ENCODE measurements around the gene FBP1. TPM values are rescaled to one million over a fixed set of nuclear protein-coding genes. Genes with fewer than 3 reads are reported as not detected.

Gene FBP1
- total and polyA plus RNA-seq, 2 donors (not counting 3 experiments of a cell fraction or from before 2014, with no cell fraction given) = 2.5 to 3.8 TPM

DNA sequence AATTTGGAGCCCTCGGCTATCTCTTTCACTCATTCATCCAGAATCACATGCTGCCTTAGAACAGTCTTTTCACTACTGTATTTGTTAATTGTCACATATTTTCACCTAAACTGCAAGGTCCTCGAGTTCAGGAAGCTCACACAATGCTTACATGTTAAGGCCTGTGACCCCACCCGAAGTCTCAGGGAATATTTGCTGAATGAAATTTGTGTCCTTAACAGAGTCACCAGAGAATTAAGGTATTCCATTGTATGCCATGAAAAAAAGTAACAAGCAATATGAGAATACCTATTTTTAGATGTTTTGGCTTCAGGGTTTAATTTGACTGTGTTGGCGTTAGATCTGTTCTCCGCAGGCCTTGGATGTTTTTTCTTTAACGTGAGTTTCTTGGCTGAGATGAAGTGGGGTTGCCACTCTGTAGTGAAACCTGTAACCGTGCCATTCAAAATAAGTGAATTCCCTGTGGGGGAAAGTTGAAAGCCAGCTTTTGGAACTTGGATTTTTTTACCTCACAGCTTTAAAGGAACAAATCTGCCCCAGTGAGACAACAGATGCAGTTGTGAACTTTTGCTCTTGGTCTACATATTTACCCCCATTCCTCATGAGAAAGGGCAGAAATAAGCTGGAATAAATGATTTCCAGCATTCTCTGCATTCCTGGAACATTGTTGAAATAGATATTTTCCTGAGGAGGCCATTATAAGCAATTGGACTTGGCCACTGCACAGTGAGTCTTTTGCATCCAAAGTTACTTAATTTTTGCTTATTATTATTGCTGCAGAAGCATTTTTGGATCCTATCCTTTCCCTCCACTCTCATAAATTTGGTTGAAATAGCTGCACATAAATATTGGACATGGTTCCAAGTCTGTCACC is 35.9 kb upstream of the FBP1 start:
- Histone ChIP-seq H3K79me2 (ENCODE audit: control insufficient read depth, insufficient read depth, low read length) (no peaks in the 10 kb centered on the region), H3K36me3 (ENCODE audit: control insufficient read depth in 2 of 2, extremely low read depth in 1 of 2, insufficient read depth in 2 of 2, low read length in 2 of 2) (no peaks in the 10 kb centered on the region), H3K9me3 (replicated peaks; ENCODE audit: control insufficient read depth, insufficient read depth, low read length) (no peaks in the 10 kb centered on the region), H3K9ac (replicated peaks; ENCODE audit: extremely low read depth, insufficient read depth, low read length) (no peak overlapping the region), H3K4me3 (replicated peaks in 1 of 3; ENCODE audit: insufficient read depth in 1 of 3, low read depth in 1 of 3, low read length in 3 of 3) (no peak overlapping the region), H3K27me3 (ENCODE audit: control insufficient read depth in 2 of 2, insufficient read depth in 2 of 2, low read length in 2 of 2) (peaks cover 3 to 4% of the 10 kb centered on the region in 2 experiments), H2AFZ (ENCODE audit: low read depth, low read length) (peak overlapping the region; percentile 38), H3K4me1 (ENCODE audit: control insufficient read depth, extremely low read depth, insufficient read depth, low read length) (peaks cover 3% of the 10 kb centered on the region), H3K9me1 (replicated peaks; ENCODE audit: control insufficient read depth, extremely low read depth, insufficient read depth, low read length) (no peaks in the 10 kb centered on the region), H3K27ac (ENCODE audit: insufficient read depth, low read depth, low read length) (no peak overlapping the region), H3K4me2 (ENCODE audit: insufficient read depth, low read length) (no peak overlapping the region), H4K20me1 (replicated peaks; ENCODE audit: control insufficient read depth, extremely low read depth, insufficient read depth, low read length) (no peaks in the 10 kb centered on the region)
- dilution Hi-C loops (cut with MboI; ENCODE audit: extremely low pct_ligation_motif_present, low sequenced_read_pairs) (no loop called here), intact Hi-C loops (cut with micrococcal nuclease) (no loop called here)
- TF ChIP-seq EZH2 (IDR thresholded peaks at IDR 0.05; ENCODE audit: borderline replicate concordance, low read depth, low read length, severe bottlenecking) = no peak
- TF ChIP-seq MYC (IDR thresholded peaks at IDR 0.05; ENCODE audit: low read depth, low read length) = no peak
- no peak for TF ChIP-seq JUN (IDR thresholded peaks at IDR 0.05; ENCODE audit: borderline replicate concordance, insufficient read depth, insufficient read length, low read depth)
- TF ChIP-seq FOS (IDR thresholded peaks at IDR 0.05; ENCODE audit: borderline replicate concordance, insufficient read depth, low read length) = no peak
- no peak for TF ChIP-seq GATA2 (IDR thresholded peaks at IDR 0.05; ENCODE audit: insufficient read depth, insufficient read length, low read depth, low read length)
- no peak for TF ChIP-seq POLR2AphosphoS5 (IDR thresholded peaks at IDR 0.05; ENCODE audit: insufficient read depth, low read depth, low read length)
- TF ChIP-seq POLR2A (IDR thresholded peaks at IDR 0.05; ENCODE audit: low read depth, low read length) = no peak
- TF ChIP-seq, protein P1, sequence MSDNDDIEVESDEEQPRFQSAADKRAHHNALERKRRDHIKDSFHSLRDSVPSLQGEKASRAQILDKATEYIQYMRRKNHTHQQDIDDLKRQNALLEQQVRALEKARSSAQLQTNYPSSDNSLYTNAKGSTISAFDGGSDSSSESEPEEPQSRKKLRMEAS (IDR thresholded peaks at IDR 0.05; ENCODE audit: insufficient read depth, insufficient read length) = no peak
- TF ChIP-seq, protein P2, sequence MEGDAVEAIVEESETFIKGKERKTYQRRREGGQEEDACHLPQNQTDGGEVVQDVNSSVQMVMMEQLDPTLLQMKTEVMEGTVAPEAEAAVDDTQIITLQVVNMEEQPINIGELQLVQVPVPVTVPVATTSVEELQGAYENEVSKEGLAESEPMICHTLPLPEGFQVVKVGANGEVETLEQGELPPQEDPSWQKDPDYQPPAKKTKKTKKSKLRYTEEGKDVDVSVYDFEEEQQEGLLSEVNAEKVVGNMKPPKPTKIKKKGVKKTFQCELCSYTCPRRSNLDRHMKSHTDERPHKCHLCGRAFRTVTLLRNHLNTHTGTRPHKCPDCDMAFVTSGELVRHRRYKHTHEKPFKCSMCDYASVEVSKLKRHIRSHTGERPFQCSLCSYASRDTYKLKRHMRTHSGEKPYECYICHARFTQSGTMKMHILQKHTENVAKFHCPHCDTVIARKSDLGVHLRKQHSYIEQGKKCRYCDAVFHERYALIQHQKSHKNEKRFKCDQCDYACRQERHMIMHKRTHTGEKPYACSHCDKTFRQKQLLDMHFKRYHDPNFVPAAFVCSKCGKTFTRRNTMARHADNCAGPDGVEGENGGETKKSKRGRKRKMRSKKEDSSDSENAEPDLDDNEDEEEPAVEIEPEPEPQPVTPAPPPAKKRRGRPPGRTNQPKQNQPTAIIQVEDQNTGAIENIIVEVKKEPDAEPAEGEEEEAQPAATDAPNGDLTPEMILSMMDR (IDR thresholded peaks at IDR 0.05; ENCODE audit: extremely low read depth in 1 of 2, insufficient read depth in 1 of 2, low read depth in 1 of 2, low read length in 2 of 2) = no peak
- BruUV-seq (replicated peaks) = no TSS peak
- CTCF ChIA-PET = interaction anchor here (1.1 to 11.8 kb wide), 2 partner anchors 455 to 493 kb away, joined by 4 to 707 read pairs; no protein-coding TSS in a partner anchor
- peak; percentile 37 for FAIRE-seq
- DNase-seq (ENCODE audit: low read depth, low spot score) = peak; percentile 48
- POLR2A ChIA-PET = no interaction called here
